Activated CD8-positive, alpha-beta memory T cell treated with anti-CD3 and anti-CD28 coated beads for 1 hour (primary cell): Measurements from ENCODE around the gene IRAK1.
A peak's percentile ranks its signal among the peaks of the same experiment; 100 is the strongest.

Experiments
- DNase-seq, 2 donors: peaks; one replicate each; pipeline ENCODE4 v3.0.0-alpha.2; 2020; ENCODE audit warnings: low read depth in 1 of 2; ENCODE audit errors: extremely low read depth in 1 of 2

Gene IRAK1

GRCh38 chrX:154022108-154022507, 2.4 kb upstream of the IRAK1 start:
- no peak for DNase-seq

DNA sequence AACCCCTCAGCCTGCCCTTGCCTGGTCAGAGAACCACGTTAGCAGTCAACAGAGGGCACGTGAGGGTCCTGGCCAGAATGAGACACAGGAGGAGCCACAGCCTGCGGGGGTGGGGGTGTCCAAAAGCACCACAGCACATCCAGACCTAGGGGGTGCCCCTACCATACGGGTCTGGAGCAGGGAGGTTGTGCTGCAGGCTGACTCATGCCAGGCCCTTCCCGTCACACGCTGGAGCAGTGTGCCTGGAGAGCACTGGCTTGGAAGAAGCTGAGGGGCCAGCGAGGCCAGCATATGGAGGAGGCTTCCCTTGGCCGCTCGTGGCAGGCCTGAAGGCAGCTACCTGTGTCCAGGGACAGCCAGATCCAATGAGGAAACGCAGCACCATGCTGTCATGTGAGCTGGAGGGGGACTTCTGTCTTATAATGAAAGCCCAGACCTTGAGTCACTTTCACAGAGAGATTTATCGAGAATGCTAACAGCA, 1.5 kb upstream of the IRAK1 start:
- no peak for DNase-seq

- no peak for DNase-seq
Observed at GRCh38 chrX:154020536-154021115, 924 bp upstream of the IRAK1 start.

DNA sequence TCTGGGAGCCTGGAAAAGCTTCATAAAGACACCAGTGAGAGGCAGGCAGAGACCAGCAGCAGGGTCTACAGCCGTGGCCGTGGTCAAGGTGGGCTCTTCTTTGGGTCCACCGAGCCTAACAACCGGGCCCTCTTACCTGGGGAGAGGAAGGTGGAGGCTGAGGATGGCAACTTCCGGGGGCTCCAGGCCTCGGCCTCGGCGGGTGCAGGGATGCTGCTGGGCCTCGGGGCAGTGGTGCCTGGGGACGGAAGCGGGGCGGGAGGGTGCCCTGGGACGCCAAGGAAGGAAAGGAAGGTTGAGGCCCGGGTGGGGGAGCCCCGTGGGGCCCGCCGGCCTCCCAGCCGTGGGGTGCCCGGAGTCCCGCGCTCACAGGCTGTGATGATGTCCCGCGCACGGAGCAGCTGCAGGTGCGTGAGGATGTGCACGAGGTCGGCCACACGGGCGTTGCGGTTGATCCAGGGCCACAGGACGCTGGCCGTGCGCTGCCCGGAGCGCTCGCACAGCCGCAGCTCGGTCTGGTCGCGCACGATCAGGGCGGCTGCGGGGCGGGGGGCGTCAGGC, 561 bp downstream of the IRAK1 start:
- DNase-seq = no peak

- no peak for DNase-seq
Observed at GRCh38 chrX:154018518-154019060, 1.1 kb downstream of the IRAK1 start.

- DNase-seq = no peak
Observed at GRCh38 chrX:154017766-154018517, 1.8 kb downstream of the IRAK1 start.

GRCh38 chrX:154016366-154017076, 3.2 kb downstream of the IRAK1 start:
- no peak for DNase-seq

DNA sequence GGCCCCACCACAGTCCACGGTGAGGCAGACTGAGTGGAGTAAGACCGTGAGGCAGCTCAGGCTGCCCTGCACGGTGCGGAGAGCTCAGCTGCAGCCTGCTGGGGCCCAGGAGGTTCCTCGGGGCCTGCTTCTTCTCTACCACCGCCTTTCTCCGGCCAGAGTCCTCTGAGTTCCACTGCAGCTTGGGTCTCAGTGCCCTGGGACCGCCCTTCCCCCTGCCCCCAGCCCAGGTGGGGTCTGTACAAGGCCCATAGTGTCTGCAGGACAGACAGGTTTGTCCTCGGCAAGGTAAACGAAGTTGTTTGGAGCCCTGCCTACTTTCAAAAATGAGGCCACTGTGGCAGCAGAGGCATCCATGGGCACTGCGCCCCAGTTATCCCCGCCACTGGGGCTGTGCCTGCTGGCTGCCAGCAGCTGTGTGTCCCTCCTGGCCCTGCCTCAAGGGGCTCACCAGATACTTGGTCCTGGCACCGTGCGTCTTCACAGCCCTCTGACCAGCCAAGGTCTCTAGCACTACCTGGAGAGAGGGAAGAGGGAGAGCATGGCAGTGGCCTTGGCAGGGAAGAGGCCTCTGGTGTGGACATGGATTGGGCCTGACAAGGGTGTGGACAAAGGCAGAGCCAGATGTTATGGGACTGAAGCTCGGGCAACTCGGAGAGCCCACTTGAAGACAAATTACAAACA, 4.0 kb downstream of the IRAK1 start:
- DNase-seq = no peak

DNA sequence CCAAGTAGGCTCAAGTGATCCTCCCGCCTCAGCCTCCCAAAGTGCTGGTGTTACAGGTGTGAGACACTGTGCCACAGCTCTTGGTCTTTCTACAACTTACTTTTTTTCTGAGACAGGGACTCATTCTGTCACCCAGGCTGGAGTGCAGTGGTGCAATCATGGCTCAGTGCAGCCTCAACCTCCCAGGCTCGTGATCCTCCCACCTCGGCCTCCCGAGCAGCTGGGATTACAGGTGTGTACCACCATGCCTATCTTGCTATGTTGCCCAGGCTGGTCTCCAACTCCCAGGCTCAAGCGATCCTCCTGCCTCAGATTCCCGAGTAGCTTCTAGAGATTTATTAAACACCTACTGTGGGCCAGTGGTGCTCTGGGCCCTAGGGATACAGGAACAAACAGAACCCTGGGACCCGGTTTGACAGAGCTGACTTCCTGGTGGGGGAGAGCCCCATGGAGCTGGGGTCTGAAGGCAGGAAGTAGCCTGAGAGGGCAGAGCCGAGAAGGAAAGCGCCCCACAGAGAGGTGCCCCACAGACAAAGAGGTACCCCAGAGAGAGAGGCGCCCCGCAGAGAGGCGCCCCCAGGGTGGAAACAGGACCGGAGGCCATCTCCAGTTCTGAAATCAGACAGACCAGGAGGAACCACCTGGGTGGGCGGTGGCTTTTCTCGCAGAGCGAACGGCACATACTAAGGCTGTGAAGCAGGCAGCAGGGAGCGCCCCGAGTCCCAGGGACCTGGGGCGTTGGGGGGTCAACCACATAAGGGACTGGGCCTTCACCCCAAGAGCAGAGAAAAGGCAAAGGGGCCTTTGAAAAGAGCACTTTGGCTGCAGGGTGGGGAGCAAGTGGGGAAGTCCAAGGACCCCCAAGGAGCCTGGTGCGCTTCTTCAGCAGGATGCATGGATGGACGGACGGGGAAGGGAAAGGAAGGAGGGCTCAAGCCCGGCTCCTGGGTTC, 5.0 kb downstream of the IRAK1 start:
- DNase-seq = no peak

DNA sequence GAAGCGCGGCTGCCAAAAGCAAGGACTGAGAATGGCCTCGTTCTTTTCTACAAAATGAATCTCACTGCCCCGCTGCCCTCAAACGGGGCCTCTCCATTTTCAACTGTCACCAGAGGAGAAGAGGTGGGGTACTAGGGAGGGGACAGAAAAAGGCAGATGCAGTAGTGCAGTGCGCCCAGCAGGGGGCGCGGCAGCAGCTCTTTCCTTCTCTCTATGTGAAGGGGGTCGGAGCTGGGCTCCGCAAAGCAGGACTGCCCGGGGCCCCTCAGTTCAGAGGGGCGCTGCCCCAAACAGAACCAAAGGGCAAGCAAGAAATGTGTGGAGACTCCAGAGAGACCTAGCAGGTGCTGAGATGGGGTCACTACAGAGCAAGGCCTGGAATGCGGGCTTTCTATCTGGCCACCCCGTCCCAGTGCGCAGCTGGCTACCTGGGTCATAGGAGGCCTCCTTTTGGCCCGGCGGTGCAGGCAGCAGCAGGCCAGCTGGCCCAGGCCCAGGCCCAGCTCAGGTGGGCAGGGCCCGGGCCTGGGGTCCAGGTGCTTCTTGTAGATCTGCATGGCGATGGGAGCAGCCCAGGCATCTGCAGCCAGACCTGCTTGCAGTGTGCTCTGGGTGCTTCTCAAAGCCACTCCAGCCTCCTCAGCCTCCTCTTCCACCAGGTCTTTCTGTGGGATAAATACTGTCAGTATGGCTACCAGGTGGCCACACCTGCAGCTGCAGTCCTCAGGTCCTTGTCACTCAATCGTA, 5.9 kb downstream of the IRAK1 start:
- DNase-seq = peak; percentile 19 to 33

- DNase-seq = no peak
Observed at GRCh38 chrX:154013001-154013421, 6.7 kb downstream of the IRAK1 start.

GRCh38 chrX:154012336-154012991, 7.2 kb downstream of the IRAK1 start:
- no peak for DNase-seq

GRCh38 chrX:154011376-154012335, 8.0 kb downstream of the IRAK1 start:
- DNase-seq = no peak

DNA sequence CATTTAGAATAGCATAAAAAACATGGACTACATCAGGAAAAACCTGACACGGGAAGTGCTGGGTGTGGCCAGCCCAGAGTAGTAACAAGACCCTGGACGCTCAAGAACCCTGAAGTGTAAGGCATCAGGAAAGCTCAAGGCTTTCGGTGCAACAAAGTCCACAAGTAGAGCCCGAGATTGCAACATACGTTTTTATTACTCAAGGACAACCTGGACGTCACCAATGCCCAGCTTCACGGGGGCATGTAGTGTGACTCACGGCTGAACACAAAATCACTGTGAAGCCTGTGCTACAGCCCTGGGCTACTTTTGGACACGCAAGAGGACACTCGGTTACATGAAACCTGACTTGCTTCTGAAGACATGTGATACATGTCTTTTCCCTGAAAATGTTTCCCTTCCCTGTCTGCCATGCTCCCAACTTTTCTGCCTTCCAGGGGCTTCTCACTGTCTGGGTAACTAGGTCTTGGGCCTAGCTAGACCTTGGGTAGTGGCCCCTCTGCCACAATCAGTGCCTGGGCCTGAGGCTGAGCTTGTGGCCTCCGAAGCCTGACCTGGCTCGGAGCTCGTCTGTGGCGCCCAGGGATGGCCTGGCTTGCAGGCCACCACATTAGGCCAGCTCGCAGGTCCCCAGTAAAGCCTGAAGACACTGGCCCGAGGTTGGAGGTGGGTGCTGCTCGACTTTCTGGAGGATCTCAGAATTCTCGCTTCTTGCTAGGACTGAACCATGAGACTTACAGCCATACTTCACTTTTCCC, 9.2 kb downstream of the IRAK1 start:
- DNase-seq = no peak

GRCh38 chrX:154008521-154008920, 11.2 kb downstream of the IRAK1 start:
- DNase-seq = no peak

GRCh38 chrX:154006947-154007346, 12.8 kb downstream of the IRAK1 start:
- DNase-seq = no peak

GRCh38 chrX:154004315-154004714, 15.4 kb downstream of the IRAK1 start:
- DNase-seq = no peak
